HG03095 (cell line): ENCODE measurements around the gene TMEM38A.

Source experiments
- ATAC-seq: cut with Tn5 transposase; IDR thresholded peaks from one replicate; pipeline ENCODE4 v1.9.1; 2021; ENCODE audit warnings: moderate library complexity; ENCODE audit not compliant: unreplicated experiment

TMEM38A gene

DNA sequence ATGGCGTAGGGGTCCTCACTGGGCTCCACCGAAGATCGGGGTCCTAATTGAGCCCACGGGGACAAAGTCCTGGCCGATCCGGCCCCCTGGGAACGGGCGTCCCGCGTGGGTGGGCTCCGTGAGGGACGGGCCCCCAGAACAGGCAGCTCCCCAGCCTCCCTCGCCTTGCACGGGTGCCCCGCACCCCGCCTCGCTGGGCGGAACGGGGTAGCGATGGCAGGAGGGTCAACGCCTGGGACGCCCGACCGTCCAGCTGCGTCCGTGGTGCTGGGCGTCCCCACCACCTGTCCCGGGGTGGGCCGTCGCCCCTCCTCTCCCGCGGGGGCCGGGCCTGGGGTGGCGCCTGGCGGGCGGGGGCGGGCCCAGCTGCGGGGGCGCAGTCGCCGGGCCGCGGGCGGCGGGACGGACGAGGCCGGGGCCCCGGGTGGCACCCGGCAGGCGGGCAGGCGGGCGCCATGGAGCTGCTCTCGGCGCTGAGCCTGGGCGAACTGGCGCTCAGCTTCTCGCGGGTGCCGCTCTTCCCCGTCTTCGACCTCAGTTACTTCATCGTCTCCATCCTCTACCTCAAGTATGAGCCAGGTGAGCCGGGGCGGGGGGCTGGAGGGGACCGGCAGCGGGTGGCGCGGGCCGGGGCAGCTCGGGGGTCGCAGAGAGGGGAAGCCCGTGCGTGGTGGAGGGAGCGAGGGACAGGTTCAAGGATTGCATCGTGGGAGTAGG, at the start of gene TMEM38A:
TMEM38A (plus strand) TSS at position 377 of the 717 bp plus-strand sequence; CDS start at position 456, 79 bp downstream.
- ATAC-seq, result no peak

DNA sequence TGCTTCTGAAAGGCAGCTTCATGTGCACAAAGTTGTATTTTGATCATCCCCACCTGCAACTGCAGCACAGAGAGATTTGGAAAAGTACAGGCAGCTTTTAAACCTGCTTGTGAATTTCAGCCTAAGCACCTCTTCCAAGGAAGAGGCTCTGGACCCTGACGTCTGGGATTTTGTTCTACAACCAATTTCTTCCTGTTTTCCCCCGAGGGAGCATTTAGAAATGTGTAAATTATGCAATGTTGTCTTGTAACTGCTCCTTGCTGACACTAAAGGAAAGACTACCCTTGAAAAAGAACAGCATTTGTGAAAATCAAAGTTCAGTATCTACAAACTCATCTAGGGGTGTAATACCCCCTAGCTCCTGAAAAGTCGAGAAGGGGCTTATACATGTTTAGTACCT, 48.3 kb upstream of the TMEM38A start:
- no peak for ATAC-seq

GRCh38 chr19:16613841-16614240, 47.1 kb upstream of the TMEM38A start:
- no peak for ATAC-seq

DNA sequence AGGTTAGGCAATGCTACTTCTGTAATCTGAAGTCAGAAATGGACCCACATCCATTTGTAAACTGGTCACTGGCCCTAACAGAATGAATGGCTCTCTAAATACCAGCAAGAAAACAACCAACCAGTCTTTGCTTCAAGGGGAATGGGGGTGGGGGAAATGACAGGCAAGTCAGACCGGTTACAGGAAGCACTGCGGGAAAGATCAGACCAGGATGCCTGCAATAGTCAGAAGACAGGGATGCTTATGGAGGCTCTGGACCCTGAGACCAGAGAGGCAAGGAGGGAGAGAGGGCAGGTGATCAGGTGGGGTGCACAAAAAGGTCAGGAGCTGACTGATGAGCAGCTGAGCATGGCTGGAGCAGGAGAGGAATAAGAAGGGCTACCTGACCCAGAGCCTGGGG, 46.0 kb upstream of the TMEM38A start:
- no peak for ATAC-seq

GRCh38 chr19:16615808-16616207, 45.1 kb upstream of the TMEM38A start:
- no peak for ATAC-seq

DNA sequence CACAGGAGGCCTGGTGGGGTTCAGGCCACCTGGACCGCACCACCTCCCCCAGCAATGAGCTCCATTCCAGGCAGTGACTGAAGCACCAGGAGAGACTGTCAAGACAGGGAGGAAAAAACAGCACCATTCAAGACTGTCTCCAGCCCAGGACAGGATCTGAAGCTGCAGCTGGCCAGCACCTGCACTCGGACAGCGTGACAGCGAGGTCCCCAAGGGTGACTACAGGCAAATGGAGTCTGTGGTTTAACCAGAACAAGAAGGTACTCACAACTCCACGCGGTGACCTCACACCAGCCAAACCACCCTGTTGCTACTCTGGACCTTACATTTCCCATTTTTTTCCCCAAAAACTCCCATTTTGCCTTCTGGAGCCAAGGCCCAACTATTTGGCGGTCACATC, 42.7 kb upstream of the TMEM38A start:
- no peak for ATAC-seq

GRCh38 chr19:16619457-16619856, 41.5 kb upstream of the TMEM38A start:
- ATAC-seq, result no peak

DNA sequence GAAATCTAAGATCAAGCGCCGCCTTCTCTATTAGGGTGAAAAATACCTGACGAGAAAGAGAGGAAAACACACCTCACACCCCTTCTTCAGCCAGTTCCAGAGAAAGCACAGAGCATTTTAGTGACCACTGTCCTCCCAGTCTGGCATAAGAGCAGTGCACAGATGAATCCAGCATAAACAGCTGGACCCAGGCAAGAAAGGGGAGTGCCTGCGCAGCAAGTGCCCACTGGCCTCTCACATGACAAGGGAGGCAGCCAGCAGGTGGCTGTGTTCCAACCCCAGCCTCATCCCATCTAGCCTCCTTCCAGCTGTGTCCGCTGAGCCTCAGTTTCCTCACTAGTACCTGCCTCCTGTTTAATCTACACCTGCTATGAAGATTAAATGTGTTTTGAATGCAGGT, 40.9 kb upstream of the TMEM38A start:
- ATAC-seq, result no peak

GRCh38 chr19:16620584-16620983, 40.4 kb upstream of the TMEM38A start:
- no peak for ATAC-seq

DNA sequence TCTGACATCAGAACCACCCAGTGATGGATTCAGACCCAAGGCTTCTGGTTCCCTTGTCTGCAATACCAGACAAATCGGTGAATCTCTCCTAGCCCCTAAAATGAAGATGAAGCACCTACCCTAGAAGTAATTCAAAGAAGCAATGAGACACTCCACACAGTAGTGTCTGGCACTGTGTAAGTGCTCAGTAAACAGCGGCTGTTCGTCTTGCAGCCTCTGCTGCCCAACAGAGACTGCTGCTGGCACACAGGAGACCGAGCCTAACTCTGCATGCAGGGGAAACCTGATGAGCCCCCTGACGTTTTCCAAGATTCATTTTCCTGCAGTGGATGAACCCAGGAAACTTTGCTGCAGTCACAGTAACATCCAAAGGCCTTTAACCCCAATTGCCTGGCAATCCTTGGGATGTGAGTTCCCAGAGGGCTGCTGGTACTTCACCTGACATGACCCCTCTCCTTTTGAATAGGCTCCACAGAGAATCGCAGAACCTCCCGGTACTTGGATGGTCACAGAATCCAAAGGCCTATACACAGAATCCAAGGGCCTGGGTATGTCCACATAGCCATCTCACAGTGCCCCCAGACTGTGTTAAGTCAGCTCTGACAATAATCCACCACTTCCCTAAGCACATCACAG, 39.7 kb upstream of the TMEM38A start:
- no peak for ATAC-seq

GRCh38 chr19:16623066-16623465, 37.9 kb upstream of the TMEM38A start:
- ATAC-seq, result no peak

DNA sequence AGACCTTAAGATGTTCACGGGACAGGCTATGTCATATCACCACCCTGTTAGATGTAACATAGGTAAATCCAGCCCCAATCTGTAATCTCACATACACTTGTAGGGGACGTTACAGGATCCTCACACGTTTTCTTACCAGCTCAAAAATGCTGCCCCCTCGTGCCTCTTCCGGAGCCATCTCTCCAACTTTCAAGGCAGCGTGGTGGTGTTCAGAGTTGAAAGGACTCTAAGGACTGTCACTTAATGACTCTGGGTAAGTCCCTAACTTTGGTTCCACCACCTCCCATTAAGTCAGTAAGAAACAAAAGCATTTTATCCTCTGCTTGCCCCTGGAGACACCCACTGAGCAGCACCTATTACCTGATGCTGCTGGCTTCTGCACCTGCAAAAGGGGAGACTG, 37.4 kb upstream of the TMEM38A start:
- ATAC-seq, result no peak

DNA sequence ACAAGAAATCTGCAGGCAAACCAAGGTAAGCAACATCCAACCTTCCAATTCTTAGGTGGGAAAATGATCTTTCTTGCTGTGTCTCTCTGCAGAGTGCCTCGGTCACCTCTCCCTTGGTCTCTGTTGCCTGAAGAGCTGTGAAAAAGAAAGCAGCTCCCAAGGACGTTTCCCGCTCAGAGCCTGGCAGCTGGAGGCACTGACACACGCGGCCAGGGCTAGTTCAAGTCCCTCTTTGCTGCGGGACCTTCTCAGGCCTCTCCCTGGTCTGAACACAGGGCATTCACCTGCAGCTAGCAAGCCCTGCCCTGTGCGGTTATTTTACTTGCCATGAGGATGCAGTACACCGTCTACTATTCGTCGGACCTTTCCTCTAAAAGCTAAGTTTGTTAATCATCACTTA, 36.7 kb upstream of the TMEM38A start:
- no peak for ATAC-seq

DNA sequence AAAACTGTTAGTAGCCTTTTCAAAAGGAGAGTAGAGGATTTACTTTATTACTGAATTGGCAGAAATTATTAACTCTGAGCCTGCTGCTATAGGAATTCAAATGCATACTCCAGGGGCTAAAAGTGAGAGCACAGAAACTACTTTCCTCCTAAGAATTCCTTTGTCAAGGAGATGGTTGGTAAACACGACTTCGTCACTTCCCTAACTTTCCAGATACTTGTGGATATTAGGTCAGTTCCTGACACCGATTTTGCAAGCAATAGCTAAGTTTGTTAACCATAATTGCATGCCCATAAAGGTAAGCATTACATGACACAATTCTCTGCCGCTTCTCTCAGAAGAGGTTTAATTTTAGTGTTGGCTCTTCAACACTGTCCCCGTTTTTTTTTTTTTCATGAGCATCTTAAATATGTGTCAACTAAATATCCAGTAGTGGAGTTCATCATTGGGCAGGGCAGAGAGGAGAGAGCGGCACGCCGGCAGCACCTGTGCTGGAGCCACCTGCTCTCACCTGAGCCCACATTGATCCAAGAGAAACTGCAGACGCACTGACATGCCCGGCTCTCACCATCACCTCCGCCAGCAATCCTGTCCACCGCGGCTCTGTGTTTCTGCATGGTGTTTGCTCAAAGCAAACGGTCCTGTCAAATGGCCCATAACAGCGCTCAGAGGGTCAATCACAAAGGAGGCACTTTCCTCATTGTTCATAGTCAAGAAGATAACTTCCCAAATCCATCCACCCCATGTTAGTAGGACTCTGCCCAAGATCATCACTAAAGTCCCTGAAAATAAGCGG, 35.6 kb upstream of the TMEM38A start:
- ATAC-seq, result no peak

DNA sequence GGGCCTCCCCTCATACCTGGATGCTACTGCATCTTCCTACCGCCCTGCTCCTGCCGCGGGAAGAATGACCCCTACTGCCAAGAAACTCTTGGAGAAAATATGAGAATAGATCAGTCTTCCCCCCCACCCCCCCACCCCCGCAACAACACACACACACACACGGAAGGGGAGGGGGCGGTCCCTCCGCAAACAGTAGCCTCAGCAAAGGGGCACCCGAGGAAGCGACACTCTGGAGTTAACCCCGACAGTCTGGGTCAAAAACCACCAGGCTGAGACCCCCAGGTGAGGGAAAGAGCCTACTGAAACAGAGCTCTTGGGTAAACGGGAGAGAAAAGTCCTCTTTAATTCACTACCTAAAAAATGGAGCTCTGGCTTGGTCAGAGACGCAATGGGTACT, 34.1 kb upstream of the TMEM38A start:
- ATAC-seq, result no peak

- no peak for ATAC-seq
Observed at GRCh38 chr19:16627193-16627927, 33.6 kb upstream of the TMEM38A start.

DNA sequence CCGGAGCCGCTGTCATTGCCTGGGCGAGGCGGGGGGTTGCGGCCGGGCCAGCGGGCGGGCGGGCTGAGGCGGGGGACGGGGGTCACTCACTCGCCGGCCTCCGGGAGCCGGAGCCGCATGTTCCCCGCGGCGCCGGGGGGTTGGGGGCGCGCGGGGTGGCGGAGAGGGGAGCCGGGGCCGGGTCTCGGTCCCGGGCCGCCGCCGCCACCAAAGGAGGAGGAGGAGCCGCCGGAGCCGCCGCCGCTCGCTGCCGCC, 33.1 kb upstream of the TMEM38A start:
- ATAC-seq, result no peak

GRCh38 chr19:16628183-16628983, 32.6 kb upstream of the TMEM38A start, which contains the start of gene MED26:
Gene MED26 (minus strand): TSS chr19:16628204. CDS start chr19:16627943, 261 bp downstream.
- ATAC-seq, result peak; percentile 66

GRCh38 chr19:16628984-16629691, 31.8 kb upstream of the TMEM38A start:
- ATAC-seq, result no peak

- ATAC-seq, result no peak
Observed at GRCh38 chr19:16631465-16631864, 29.5 kb upstream of the TMEM38A start.
